Activated gamma-delta T cell treated with anti-CD3 and anti-CD28 coated beads, Interleukin-2, amount 50 U/mL, for 16 hours (primary cell): ENCODE data around the gene LRP1B.
"Not testable (repeated sequence)": the region's sequence is repeated elsewhere in the genome, so short reads cannot be mapped to it uniquely, and the experiment has no call there.

Experiments used
- DNase-seq: peaks from one replicate; pipeline ENCODE4 v3.0.0-alpha.2; 2020; ENCODE audit warnings: low read depth

Gene LRP1B

GRCh38 chr2:141316103-141316502 is 814.7 kb downstream of the LRP1B start:
- DNase-seq: no peak

GRCh38 chr2:141313972-141314371 is 816.8 kb downstream of the LRP1B start:
- DNase-seq: no peak

DNA sequence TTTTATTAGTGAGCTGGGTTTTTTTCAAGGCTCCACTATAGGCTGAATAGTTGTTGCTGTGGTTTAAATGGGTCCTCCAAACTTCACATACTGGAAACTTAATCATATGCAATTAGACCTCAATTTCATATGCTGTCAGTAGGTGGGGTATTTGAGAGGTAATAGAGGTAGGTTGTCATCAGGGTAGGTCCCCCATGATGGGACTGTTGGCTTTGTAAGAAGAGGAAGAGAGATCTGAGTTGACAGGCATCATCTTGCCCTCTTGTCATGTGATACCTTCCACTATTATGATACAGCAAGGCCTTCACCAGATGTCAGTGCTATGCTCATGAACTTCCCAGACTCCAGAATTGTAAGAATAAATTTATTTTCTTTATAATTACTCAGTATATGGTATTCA is 819.4 kb downstream of the LRP1B start:
- no peak for DNase-seq

GRCh38 chr2:141306368-141306767 is 824.4 kb downstream of the LRP1B start:
- no peak for DNase-seq

- DNase-seq: no peak
These were observed 829.3 kb downstream of the LRP1B start for GRCh38 chr2:141301551-141301950.

DNA sequence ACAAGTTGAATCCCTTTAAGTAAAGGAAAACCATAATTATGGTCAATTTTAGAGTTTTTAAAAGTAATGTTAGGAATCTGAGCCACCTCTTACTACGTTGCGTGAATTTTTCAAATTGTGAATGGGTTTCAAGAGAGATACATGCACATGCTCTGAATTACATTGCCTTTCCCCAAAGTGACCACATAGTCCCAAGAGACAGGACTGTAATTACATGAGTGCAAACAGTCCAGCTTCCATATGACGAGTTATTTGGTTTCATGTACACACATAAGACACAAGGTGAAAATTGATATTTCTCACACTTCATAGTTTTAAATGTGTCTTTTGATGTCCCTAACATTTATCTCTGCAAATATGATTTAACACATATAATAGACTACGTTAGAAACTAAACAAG is 850.8 kb downstream of the LRP1B start:
- no peak for DNase-seq

DNA sequence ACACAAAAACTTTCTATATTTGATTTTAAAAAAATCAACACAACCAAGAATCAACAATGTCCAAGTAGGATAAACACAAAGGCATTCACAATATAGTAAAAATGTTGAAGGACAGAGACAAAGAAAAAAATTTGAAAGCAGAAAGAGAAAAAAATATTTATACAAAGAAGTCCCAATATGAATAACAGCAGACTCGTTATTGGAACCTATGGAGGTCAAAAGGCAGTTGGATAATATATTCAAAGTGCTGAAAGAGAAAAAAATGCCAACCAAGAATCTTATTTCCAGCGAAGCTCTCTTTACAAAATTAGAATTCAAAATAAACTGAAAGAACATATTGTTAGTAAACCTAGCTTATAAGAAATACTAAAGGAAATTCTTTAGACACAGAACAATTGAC is 859.5 kb downstream of the LRP1B start:
- DNase-seq: no peak

GRCh38 chr2:141264848-141265247 is 866.0 kb downstream of the LRP1B start:
- DNase-seq: no peak

DNA sequence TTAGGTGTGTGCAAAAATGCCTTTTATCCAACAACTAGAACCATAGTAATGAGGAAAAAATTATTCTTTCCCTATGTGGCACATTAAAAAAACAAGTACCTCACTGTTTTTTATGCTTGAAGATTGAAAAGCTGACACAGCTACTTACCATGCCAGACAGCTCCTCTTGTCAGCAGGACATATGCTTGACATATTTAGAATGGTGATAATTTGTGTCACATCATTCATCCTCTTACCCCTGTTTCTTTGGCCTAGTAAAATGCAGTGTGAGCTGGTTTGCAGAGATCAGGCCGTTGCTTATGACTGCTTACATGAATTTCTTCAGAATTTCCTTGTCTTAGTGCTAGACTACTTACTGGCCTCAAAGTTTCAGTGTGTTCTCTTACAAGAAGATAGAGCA is 869.9 kb downstream of the LRP1B start:
- no peak for DNase-seq

GRCh38 chr2:141259683-141260082 is 871.1 kb downstream of the LRP1B start:
- no peak for DNase-seq

GRCh38 chr2:141242008-141242407 is 888.8 kb downstream of the LRP1B start:
- DNase-seq: no peak

DNA sequence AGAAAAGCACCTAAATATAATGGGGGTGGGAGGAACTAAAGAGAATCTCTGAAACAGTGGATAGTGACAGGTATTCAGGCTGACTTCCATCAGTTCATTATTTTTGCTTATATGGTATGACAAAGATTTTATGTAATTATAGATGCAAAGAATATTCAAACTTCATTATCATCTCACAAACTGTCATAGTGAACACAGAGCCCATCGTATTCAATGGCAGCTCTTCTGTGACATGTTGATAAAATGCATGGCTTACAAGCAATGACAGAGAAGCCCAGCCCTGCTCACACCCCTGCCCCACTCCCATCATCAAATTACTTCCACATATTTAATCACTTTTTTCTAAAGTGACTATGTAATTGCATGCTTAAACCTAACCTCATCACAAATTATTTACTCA is 904.3 kb downstream of the LRP1B start:
- no peak for DNase-seq

- no peak for DNase-seq
These were observed 923.8 kb downstream of the LRP1B start for GRCh38 chr2:141207036-141207385.

GRCh38 chr2:141201016-141201565 is 929.7 kb downstream of the LRP1B start:
- no peak for DNase-seq

DNA sequence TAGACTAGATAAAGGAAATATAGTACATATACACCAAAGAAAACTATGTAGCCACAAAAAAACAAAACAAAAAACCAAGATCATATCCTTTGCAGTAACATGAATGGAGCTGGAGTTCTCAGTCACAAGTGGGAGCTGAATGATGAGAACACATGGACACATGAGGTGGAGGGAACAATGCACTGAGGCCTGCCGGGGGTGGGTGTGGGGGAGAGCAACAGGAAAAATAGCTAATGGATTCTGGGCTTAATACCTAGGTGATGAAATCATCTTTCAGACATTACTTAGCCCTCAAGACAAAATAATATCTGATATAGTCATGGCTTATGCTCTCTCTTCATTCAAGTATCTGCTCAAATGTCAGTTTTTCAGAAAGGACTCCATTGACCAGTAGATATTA is 930.6 kb downstream of the LRP1B start:
- DNase-seq: no peak

- no peak for DNase-seq
These were observed 931.1 kb downstream of the LRP1B start for GRCh38 chr2:141199711-141200110.

DNA sequence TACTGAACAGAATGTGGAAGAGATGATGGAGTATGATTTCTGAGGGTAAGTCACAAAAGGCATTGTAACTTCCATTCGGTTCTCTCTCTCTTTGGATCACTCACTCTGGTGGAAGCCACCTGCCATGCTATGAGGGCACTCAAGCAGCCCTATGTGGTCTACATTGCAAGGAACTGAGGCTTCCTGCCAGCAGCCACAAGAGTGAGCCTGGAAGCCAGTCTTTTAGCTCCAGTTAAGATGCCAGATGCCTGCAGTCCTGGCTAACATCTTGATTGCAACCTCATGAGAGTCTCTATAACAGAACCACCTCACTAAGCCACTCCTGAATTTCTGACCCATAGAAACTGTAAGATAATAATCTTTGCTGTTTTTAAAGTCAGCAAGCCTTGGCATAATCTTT is 935.7 kb downstream of the LRP1B start:
- no peak for DNase-seq

DNA sequence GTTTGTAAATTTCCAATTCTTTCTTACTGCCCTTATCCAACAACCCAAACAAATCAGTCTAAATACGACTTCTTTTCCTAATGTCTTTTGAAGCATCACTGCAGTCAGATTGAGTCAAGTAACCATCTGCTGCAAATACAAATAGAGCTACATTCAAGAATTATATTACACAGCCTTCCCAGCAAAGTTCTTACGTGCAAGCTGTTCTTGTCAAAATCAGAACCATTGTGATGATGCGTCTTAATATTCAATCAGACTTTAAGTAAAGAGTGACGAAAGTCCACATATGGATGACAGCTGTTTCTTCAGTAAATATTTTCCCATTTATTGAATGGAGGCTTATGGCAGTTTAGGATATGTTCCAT is 943.8 kb downstream of the LRP1B start:
- no peak for DNase-seq

DNA sequence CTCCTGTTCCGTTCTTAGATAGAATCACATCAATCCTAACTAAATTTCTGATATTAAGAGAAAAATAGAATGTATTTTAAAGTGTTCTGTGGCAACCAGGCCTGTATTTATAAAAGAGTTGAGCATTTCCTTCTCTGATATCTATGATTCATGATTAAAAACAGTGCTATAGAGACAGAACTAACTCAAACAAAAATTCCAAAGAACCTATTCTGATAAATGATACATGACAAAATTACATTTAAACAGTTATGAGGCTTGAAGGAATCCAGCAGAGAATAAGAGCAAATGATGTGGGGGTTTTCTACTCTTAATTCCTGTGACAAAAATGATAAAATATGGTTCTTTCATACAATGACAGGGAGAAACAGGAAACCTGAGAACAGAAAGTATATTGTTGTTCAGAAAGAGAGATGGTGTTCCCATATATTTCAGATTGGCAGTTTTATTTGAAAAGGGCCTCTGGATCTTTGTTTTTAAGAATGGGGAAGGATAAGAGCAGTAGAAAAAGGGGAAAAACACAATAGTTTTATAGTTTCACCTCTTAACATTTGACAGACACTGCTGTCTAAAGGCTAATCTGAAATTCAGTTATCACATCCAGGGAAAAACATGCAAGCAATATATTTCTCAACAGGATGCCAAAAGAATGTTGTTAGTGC is 944.3 kb downstream of the LRP1B start:
- no peak for DNase-seq

GRCh38 chr2:141182246-141182645 is 948.6 kb downstream of the LRP1B start:
- no peak for DNase-seq

- DNase-seq: not testable (repeated sequence)
These were observed 961.7 kb downstream of the LRP1B start for GRCh38 chr2:141169117-141169516.

DNA sequence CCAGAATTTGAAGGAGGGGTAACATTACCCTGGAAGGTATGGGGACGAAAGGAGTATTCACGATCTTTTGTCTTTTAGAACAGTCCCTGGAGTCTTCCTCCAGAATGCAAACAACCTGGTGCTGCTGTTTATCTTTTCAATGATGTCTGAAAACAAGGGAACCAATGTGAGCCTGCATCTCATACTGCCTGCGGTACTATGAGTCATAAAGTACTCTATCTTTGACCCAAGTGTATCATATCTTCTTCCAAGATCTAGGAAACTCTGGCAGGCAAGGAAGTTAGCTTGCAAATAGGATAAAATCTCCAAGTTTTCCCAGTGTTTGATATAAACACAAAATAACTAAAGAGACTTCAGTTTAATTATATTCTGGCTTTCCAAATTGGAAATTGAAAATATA is 968.5 kb downstream of the LRP1B start:
- DNase-seq: no peak

DNA sequence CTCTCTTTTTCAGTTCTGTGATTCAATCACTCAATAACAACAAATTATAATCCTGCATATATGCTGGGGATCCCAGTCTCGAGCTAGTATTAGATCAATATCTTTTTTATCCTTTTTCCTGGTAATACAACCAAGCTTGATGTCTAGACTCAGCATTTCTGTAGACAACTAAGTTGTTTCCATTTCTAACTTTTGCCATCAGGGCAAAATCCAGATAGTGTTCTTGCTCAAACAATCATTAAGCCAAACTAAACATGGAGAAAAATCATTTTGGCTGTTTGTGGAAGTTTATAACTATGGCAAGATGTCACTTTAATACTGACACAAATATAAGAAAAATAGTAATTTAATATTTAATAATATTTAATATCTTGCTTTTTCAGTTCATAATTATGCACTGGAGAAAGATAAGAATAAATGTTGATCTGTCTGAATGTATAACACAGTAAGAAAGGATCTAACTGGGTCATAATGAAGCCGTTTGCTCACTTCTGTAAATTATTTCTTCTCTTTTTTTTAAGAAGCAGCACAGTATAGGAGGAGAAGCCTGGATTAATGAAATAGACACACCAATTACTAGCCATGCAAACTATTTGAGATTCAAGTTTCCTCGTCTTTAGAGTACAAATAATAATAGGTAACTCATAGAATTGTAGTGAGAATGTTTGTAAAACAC is 979.1 kb downstream of the LRP1B start:
- DNase-seq: no peak

- no peak for DNase-seq
These were observed 988.8 kb downstream of the LRP1B start for GRCh38 chr2:141142025-141142424.
